Body of pancreas (tissue), 4 donors: ENCODE measurements around the gene SLC19A2.

Source experiments
- CTCF ChIP-seq, 7 experiments: fragments of 450-650 bp in 4 of 7; fragments of 200-600 bp in 3 of 7; sonication (generic) in 3 of 7; IDR thresholded peaks; one replicate each; pipeline ENCODE4 v1.5.1; 2016 to 2019; ENCODE audit warnings: antibody characterized with exemption in 7 of 7
- POLR2A ChIP-seq, 3 donors: fragments of 450-650 bp; IDR thresholded peaks; one replicate each; pipeline ENCODE4 v1.6.1; 2016; ENCODE audit warnings: antibody characterized with exemption in 3 of 3, mild to moderate bottlenecking in 2 of 3

GRCh38 chr1:169478094-169478672 is 7.6 kb downstream of the SLC19A2 start:
- TF ChIP-seq CTCF (IDR thresholded peaks at IDR 0.05) (no peak), POLR2A (IDR thresholded peaks at IDR 0.05) (no peak)
